ENCODE measurements around the gene CST3.
"Not testable (repeated sequence)": the region's sequence is repeated elsewhere in the genome, so short reads cannot be mapped to it uniquely, and the experiment has no call there.

The CST3 gene

GRCh38 chr20:23641936-23642751 is 4.4 kb upstream of the CST3 start:
- peak; percentile 79 for DNase-seq

- DNase-seq = no peak
These were observed 3.2 kb upstream of the CST3 start for GRCh38 chr20:23640671-23641667.

DNA sequence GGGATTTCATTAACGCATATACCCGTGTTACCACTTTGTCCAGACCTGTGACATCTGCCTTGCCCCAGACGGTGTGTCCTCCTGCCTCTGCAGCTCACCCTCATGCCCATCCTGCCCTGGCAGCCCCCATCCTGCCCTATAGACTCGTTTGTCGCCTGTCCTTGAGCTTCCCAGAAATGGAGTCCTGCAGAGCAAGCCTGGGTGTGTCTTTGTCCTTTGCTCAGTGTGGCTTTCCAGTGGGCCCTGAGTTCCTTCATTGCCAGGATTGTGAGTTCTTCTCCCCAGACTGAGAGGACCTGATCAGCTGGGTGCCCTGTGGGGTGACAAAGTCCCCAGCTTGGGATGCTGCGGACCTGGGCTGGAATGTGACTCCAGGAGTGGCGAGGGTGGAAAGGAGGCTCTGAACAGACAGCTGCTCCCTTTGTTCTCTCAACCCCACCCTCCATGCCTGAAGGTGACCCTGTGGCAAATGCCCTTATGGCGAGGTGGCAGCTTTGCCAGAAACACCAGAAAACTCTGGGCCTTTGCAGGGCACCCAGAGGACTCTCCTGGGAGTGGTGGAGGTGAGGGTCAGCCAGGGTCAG is 2.4 kb upstream of the CST3 start:
- DNase-seq = no peak

DNA sequence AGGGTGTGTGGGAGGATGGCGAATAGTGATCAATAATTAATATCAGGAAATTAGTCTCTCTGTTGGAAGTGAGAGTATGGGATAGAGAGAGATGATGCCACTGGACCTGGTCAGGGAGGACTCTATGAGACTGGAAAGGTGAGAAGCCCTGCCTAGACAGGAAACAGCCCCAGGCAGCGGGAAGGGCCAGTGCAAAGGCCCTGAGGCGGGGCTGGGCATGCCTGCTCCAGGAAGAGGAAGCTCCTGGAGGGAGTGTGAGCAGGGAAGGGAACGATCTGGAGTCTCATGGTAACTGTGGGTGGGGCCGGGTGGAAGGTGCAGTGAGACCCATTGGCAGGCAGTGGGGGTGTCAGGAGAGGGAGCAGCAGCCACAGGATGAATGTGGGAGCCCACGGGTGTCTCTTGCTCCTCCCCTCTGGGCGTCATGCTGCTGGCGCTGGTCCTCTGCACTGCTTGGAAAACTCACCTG is 1.8 kb upstream of the CST3 start:
- peak; percentile 27 to 44 for DNase-seq

GRCh38 chr20:23638309-23638708 is 554 bp upstream of the CST3 start:
- no peak for DNase-seq

GRCh38 chr20:23636908-23637281 is 860 bp downstream of the CST3 start:
- no peak for DNase-seq

DNA sequence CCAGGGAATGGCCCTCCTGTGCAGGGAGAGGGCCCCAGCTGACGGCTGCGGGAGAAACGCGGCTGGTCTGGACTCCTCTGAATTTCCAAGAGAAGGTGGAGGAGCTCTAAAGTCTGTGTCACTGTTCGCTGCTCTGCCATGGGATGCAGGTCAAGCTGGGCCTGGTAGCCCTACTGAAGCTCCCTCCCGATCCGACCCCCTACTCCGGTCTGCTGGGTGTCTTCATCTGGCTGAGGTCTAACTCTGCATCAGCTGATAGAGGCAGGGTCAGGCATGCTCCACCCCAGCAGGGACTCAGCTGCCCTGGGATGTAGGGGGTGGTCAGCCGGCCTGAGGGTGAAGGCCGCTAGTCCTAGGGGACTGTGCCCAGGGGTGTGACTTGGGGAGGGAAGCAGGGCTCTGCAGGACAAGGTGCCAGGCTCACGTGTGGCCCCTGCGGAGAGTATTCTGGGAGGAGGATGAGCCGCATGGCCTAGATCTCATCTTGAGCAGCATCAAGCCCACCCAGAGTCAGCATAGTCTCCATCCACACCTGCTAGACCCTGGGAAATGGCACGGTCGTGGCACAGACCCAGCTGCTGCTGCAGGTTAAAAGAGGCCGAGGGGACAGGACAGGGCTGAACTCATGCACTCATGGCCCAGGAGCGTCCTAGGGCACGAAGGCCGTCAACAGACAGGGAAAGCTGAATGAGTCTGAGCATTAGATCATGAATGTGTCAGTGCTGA is 1.4 kb downstream of the CST3 start:
- no peak for DNase-seq

DNA sequence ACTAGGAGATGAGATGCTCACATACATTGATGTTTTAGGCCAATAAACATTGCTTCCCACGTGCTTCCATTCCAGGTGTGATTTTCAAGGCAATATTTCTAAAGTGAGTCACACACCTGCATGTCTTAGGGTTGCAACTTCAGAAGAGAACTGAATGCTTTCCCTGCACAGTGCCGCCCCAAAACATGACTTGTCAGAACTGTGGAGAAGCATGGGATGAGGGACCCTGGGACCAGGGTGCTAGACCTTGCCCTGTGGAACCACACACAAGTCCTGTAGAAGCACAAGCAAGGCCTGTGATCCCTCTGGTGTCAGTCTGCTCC is 2.0 kb downstream of the CST3 start:
- DNase-seq = not testable (repeated sequence)

DNA sequence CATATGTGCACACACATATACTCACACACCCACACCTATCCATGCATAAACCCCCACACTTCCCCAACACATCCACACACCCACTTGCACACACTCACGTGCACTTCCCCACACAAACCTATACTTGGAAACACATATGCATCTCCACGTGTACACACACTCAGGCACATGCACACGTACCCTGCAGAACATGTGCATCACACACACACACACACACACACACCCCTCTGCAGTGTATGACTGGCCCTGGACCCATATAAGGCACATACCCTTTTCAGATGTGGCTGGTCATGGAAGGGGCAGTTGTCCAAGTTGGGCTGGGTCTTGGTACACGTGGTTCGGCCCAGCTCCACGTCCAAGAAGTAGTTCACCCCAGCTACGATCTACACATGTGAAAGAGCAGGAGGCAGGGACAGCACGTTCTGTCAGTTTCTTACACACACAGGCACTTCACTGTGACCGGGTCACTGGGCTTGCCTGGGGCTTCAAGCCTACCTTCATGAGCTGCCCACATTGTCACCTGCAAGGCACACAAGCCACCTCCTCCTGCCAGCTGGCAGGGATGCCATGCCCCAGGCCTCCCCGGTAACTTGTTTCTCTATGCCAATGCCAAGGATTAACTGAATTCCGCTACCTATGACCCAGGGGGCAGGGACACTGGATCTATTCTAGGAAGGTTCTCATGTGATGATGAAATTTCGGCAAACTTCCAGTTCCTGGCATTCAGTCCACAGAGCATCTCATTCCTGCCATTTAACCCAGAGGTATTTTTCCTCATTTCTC is 2.6 kb downstream of the CST3 start:
- no peak for DNase-seq

GRCh38 chr20:23634044-23634801 is 3.5 kb downstream of the CST3 start:
- DNase-seq = no peak

GRCh38 chr20:23632711-23633573 is 4.8 kb downstream of the CST3 start:
- DNase-seq = no peak

GRCh38 chr20:23631981-23632710 is 5.6 kb downstream of the CST3 start:
- peak; percentile 53 to 68 for DNase-seq

- DNase-seq = no peak
These were observed 6.4 kb downstream of the CST3 start for GRCh38 chr20:23631226-23631822.

GRCh38 chr20:23630392-23630849 is 7.3 kb downstream of the CST3 start:
- no peak for DNase-seq

GRCh38 chr20:23629542-23630391 is 8.0 kb downstream of the CST3 start:
- no peak for DNase-seq

- peak; percentile 40 to 53 for DNase-seq
These were observed 8.7 kb downstream of the CST3 start for GRCh38 chr20:23629017-23629541.

DNA sequence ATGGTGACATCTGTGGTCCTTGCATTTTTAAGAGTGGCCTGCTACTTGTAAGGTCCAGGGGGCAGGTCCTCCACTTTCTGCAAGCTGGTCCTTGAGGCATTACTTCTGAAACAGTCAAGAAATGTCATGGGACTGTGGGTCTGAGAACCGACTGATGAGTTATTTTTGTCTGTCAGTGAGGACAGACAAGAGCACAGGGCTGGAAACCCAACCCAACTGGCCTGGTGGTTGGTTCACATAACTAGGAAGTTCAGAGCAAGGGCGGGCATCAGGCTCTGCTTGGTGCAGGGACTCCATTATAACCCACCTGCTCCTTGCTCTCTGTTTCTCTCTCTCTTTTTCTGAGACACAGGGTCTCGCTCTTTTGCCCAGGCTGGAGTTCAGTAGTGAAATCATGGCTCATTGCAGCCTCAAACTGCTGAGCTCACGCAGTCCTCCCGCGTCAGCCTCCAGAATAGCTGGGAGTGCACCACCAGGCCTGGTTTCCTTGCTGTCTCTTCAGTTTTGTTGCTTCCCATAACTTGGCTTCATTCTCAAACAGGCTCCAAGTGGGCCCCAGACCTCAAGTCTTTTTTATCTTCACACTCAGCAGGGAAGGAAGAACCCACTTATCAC is 9.2 kb downstream of the CST3 start:
- no peak for DNase-seq
